HG02870 (cell line): ENCODE data around the gene AHCTF1.

ENCODE experiments used
- ATAC-seq: cut with Tn5 transposase; IDR thresholded peaks from one replicate; pipeline ENCODE4 v1.9.1; 2021; ENCODE audit warnings: mild to moderate bottlenecking, moderate library complexity; ENCODE audit not compliant: unreplicated experiment

Gene AHCTF1, protein sequence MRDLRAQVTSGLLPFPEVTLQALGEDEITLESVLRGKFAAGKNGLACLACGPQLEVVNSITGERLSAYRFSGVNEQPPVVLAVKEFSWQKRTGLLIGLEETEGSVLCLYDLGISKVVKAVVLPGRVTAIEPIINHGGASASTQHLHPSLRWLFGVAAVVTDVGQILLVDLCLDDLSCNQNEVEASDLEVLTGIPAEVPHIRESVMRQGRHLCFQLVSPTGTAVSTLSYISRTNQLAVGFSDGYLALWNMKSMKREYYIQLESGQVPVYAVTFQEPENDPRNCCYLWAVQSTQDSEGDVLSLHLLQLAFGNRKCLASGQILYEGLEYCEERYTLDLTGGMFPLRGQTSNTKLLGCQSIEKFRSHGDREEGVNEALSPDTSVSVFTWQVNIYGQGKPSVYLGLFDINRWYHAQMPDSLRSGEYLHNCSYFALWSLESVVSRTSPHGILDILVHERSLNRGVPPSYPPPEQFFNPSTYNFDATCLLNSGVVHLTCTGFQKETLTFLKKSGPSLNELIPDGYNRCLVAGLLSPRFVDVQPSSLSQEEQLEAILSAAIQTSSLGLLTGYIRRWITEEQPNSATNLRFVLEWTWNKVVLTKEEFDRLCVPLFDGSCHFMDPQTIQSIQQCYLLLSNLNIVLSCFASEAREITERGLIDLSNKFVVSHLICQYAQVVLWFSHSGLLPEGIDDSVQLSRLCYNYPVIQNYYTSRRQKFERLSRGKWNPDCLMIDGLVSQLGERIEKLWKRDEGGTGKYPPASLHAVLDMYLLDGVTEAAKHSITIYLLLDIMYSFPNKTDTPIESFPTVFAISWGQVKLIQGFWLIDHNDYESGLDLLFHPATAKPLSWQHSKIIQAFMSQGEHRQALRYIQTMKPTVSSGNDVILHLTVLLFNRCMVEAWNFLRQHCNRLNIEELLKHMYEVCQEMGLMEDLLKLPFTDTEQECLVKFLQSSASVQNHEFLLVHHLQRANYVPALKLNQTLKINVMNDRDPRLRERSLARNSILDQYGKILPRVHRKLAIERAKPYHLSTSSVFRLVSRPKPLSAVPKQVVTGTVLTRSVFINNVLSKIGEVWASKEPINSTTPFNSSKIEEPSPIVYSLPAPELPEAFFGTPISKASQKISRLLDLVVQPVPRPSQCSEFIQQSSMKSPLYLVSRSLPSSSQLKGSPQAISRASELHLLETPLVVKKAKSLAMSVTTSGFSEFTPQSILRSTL (N-terminal part only)

DNA sequence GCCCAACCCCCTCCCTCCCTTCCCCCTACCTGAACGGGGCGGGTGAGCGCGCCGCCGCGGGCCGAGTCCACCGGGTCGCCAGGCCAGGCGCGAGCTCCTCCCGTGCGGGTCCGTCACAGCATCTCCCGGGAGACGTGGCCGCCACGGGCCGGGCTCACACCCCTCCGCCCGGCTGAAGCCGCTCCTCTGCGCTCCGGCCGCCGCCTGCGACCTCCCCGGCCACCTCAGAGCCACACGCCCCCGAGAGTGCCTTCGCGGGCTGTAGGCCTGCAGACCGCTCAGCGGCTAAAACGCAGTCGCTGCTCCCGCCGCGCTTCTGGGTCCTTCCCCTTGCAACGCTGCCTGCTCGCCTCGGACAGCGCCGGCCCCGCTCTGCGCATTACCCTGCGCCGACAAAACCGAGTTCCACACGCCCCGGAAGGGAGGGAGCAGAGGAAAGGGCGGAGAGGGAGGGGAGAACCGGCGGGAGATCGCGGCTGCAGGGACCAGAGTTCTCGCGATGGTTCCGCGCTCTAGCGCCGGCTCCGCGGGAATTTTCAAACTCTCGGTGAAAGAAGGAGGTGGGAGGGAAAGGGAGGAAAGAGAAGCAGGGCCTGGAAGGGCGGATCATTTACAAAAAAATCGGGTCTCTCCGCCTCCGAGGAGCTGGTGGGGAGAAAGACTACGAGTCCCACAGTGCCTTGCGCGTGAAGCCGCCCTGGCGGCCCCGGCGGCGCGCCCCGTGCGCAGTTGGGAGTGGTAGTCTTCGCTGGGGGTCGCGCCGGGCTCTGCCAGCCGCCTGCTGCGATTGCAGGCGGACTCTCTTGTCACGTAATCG, at the start of gene AHCTF1:
Gene AHCTF1 (minus strand): TSS at position 400 of the 817 bp plus-strand sequence. CDS start 13,578 bp downstream, outside the sequence.
- peak; percentile 90 for ATAC-seq

DNA sequence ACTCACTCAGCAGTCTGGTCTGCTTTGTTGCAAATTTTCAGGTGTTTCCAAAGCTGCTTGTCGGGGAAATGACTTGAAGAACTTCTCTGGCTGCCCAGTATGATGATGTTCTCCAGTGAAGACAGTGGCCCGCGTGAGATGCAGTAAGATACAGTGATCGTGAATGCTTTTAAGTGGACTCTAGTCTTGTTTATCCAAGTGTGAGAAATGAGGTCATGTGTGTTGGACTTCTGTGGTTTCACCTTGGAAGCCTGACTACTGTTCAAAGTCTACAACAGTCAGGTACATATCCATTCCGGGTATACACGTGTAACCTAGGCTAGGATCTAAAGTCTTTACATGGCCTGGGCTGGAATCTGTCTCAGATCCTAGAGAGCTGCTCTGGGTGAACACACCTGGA, 47.0 kb upstream of the AHCTF1 start:
- no peak for ATAC-seq

DNA sequence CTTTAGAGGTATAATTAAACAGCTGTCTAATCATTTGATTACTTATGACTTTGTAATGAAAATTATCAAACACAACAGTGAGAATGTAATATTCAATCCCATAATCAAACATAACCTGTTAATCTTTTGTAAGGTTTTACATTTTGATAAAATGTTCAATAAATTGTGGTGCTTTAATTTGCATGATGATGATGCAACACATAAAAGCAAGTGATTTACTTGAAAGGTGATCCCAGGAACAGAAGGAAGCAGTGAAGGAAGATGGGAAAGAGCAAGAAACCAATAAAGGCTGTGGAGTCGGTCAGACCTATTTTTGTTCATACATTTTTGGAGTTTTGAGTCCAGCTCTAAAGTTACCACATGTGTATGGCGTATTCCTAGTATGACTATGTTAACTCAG, 46.5 kb upstream of the AHCTF1 start:
- ATAC-seq: no peak

DNA sequence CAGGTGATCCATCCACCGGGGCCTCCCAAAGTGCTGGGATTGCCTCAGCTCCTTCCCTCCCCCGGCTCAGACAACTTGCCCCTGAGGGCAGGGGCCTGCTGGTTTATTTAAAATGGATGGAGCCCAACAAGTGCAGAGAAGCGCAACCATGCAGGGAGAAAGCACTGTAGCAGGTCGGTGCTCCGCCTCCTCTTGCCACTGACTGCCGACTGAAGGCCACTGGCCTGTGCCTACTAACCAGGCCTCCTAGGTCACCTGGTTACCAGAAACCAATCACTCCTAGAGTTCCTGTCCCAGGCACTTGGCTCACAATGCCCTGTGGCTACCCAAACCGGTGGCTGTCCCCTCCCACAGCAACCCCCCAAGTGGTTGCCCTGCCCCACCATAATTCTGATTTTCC, 40.2 kb upstream of the AHCTF1 start:
- ATAC-seq: no peak

DNA sequence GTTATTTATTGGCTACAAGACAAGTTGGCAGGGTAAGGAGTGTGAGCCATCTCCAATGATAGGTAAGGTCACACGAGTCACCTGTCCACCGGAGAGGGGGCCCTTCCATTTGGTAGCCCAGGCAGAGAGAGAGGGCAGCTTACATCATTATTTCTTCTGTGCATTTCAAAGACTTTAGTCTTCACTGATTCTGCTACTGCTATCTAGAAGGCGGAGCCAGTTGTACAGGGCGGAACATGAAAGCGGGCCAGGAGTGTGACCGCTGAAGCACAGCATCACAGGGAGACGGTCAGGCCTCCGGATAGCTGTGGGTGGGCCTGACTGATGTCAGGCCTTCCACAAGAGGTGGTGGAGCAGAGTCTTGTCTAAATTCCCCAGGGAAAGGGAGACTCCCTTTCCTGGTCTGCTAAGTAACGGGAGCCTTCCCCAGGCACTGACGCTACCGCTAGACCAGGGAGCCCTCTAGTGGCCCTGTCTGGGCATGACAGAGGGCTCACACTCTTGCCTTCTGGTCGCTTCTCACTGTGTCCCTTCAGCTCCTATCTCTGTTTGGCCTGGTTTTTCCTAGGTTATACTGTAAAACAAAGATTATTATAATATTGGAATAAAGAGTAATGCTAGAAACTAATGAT, 39.5 kb upstream of the AHCTF1 start:
- ATAC-seq: no peak

DNA sequence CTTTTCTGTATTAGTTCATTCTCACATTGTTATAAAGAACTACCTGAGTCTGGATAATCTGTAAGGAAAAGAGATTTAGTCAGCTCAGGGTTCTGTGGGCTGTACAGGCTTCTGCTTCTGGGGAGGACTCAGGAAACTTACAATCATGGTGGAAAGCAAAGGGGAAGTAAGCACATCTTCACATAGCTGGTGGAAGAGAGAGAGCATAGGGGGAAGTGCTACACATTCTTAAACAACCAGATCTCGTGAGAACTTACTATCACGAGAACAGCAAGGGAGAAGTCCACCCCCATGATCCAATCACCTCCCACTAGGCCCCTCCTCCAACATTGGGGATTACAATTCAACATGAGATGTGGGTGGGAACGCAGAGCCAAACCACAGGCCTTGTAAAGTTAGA, 37.9 kb upstream of the AHCTF1 start:
- ATAC-seq: no peak

DNA sequence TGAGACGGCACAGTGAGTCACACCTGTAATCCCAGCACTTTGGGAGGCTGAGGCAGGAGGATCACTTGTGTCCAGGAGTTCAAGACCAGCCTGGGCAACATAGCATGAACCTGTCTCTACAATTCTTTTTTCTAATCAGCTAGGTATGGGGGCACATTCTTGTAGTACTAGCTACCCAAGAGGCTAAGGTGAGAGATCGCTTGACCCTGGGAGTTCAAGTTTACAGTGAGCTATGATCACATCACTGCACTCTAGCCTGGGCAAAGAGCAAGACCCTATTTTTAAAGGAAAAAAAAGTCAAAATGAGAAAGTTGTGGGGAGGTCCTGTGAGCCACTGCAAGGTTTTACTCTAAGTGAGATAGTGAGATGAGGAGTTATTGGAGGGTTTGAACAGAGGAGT, 34.8 kb upstream of the AHCTF1 start:
- ATAC-seq: no peak

DNA sequence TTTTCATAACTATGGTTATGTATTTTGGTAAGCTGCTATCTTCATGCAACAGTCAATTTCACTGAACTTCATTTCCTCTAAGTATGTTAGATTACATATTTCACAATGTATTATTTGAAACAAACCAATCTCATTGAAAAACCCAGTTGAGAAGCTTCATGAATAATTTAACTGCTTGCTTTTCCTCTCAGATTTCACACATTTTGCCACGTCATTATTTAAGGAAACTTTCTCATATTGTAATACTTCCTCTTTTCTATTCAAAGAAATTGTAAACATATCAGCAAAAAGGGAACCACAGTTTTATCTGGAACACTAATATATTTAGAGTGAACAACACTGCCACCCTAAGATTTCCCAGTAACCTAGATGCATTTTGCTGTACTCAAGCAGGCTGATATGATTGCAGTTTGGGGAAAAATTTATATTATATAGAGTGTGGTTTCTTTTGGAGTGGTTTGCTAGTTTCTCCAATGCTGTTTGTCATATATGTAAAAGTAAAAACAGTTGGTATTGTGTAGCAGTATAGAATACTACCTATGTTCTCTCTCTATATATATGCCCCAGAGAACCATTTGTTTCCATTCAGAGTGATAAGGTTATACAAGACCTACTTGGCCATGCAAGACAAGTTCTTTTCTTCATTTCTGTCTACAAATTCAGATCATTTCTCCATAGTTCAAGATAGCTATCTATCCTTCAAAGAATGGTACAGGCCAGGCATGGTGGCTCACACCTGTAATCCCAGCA, 28.4 kb upstream of the AHCTF1 start:
- ATAC-seq: peak; percentile 42

DNA sequence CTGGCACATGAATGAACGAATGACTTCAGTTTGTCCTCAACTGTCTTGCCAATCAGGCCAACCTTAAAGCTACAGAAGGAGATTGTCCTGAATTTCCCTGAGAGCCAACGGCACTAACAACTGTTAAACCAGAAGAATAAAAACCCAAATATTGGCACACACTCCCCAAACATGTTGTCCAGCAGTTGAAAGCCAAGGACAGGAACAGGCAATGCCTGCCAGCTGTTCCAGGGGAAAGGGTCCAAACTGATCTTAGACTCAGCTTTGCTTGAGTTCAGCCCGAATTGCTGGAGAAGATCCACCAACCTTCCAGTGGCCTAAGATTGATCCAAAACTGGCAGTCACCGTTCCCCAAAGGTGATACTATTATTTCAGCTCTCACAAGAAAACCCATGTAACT, 22.4 kb upstream of the AHCTF1 start:
- no peak for ATAC-seq

DNA sequence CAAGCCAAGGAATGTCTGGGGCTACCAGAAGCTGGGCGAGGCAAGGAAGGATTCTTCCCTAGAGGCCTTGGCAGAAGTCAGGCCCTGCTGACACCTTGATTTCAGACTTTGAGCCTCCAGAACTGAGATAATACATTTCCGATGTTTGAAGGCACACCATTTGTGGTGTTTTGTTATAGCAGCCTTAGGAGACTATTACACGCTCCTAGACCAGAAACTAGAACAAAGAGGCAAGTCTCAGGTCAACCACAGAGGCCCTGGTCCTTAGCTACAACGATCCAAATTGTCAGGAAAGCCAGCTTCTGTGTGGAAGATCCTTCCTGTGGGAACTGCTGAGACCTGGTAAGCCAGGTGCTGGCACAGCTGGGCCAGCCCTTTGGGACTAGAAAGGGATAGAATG, 19.7 kb upstream of the AHCTF1 start:
- ATAC-seq: no peak

DNA sequence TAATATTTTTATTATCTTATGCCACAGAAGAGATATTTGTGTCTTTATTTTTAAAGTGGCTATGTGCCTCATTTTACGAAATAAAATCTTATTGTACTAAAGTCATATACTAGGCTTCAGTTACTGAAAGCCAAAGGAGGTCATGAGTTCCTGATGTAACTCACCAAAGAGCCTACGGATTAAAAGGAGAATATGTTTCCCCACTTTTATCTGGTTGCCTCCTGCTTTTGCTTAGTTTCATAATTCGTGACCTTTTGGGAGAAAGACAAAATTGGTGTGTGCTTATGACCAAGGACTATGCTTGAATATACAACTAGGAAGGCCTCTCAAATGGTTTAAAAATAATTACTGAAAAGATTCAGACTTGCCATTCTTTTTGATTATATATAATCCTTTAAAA, 18.2 kb upstream of the AHCTF1 start:
- no peak for ATAC-seq

DNA sequence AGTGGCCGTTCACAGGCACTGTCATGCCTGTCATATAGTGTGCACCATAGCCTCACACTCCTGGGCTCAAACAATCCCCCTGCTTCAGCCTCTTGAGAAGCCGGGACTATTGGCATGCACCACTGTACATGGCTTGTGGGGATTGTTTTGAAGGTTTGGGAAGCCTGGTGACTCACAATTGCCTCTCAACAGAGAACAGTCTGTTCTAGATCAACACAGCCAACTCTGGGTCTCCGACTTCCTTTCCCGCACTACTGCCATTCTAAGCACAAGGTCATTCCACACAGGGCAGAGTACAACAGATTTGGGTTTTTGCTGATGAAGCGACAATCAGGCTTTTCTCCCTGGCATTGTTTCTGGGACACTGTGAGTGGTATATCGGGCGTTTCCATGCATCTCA, 15.5 kb upstream of the AHCTF1 start:
- no peak for ATAC-seq

DNA sequence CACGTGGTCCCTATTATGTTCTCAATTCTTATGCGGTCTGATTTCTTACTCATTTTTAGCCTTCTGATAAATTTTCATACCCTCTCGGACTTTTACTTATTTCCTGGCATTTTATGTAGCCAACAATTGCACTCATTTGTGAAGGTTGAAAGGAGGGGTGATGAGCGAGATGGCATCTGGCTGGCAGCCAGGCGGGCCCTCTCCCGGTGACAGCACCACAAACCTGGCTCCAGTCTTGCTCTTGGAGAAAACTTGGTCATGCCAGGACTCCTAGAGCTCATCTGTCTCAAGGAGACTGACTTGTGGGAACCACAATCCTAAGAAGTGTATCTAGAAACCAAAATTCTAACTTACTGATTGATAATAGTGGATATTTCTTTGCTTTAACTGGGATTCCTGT, 14.6 kb upstream of the AHCTF1 start:
- ATAC-seq: no peak

DNA sequence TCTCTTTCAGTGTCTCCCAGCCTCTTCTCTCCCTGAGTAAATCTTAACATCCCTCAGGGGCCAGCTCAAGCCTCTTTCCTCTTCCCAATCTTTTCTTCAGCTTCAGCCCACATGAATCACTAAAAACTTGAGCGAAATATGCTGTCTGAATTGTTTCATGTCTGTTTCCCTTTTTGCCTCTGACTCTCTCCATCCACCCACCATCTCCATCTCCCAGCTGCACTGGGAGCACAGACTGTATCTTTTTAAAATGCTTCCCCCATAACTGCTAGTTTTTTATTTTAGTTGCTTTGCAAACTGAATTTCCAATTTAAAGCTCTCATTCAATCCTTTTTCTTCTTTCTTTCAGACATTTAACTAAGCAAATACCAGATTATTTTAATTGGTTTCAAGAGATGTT, 3.0 kb upstream of the AHCTF1 start:
- no peak for ATAC-seq

DNA sequence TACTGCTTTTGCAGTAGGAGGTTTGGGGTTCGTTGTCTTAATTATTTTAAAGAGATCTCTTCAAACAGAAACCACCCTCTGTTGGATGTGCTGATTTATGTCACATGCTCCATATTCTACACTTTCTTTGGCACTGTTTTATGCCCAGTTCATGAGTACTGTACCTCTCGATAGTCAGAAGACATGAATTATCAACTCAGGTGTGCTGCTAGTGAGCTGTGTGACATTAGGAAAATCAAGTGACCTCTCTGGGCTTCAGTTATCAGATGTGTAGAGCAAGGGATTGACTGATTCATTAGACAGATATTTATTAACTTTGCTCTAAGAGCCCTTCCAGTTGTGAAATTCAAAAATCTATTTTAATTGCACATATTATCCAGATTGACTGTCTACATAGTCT, 2.1 kb upstream of the AHCTF1 start:
- ATAC-seq: no peak

DNA sequence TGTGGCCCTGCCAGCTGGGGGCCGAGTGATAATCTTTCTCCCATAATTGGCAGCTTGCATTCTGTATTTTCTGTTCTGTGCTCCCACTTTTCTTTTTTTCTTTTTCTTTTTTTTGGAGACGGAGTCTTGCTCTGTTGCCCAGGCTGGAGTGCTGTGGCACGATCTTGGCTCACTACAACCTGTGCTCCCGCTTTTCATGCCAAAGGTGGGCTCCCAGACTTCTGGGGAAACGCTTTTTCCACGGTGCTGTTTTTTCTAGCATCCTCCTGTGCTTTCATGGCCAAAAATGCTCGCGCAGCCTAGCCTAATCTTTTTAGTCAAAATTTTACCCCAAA, 585 bp upstream of the AHCTF1 start:
- ATAC-seq: no peak

DNA sequence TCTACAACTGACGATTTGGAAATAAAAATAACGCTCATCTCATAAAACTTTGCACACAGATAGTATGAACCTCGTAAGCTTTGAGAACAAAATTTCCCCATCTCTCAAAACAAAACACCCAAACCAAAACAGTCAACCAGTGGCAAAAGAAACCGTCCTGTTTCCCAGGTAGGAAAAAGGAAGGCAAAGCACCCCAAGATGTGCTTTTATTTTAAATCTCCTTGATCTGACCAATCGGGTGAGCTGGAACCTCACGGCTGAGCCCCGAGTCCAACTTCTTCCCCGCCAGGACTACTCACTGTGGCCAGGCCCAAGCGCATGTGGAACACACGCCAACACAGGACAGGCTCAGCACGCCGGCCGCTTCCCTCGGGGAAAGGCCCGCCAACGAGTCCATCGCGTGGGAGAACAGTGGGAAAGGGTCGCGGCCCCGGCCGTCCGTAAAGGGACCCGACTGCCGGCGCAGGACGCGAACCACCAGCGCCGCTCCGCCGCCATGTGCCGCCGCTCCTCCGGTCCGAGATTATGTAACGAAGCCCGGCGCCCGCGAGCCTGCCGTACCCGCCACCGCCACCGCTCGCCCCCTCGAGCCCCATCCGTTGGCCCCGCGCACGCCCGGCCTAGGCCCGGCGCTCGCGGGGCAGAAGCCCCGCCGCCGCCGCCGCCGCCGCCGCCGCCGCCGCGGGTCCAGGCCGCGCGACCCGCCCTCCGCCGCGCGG, 759 bp downstream of the AHCTF1 start:
- ATAC-seq: peak; percentile 19

DNA sequence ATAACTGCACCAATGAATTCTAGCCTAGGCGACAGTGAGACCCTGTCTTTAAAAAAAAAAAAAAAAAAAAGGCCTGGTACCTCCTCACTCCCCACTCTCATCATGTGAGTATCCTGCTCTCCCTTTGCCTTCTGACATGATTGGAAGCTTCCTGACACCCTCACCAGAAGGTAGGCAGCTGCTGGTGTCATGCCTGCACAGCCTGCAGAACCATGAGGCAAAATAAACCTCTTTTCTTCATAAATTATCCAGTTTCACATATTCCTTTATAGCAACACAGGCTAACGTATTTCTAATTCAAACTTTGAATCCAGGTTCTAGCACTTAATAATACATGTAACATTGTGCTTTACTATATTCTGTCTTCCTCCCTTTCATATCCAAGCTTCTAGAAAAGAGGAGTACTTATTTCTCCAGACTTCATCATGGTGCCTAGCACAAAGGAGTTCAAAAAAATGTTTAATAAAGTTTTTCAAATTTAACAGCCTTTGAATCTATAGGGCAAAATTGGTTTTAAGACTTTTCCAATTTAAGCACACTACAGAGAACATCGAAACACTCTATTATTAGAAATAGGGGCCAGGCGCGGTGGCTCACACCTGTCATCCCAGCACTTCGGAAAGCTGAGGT, 5.6 kb downstream of the AHCTF1 start:
- ATAC-seq: no peak
